ENCODE results near the gene PPM1D.
"Not testable (repeated sequence)": the region's sequence is repeated elsewhere in the genome, so short reads cannot be mapped to it uniquely, and the experiment has no call there.

PPM1D gene

GRCh38 chr17:60599620-60600489 is at the start of gene PPM1D:
PPM1D (plus strand) TSS chr17:60600193; CDS start chr17:60600415, 222 bp downstream.
- peak within 1 kb of the TSS; percentile 93 for H3K9ac ChIP-seq (ENCODE audit: low read length)
- no peaks in the 10 kb centered on the region for H3K9me2 ChIP-seq (replicated peaks; ENCODE audit: insufficient read depth, low read length)
- H3K9me3 ChIP-seq (ENCODE audit: insufficient read depth, low read length): no peaks in the 10 kb centered on the region
- H3K4me3 ChIP-seq (ENCODE audit: insufficient read depth, low read length, poor library complexity, severe bottlenecking): peak within 1 kb of the TSS; percentile 99
- H3F3A ChIP-seq (ENCODE audit: insufficient read depth): 0 out of 2 replicates have a peak, but pooled peaks cover 6% of the 10 kb centered on the region
- H4K20me1 ChIP-seq (ENCODE audit: low read depth, low read length): peaks cover 3% of the 10 kb centered on the region; the same call in 1 of the 2 replicates
- H3K36me3 ChIP-seq (ENCODE audit: low read length): no peaks in the 10 kb centered on the region
- H2AFZ ChIP-seq (ENCODE audit: low read depth, low read length, severe bottlenecking): peak within 1 kb of the TSS; percentile 94
- H3K27me3 ChIP-seq (ENCODE audit: low read length): no peaks in the 10 kb centered on the region
- H3K79me2 ChIP-seq (ENCODE audit: insufficient read depth, low read length): peaks cover 48% of the 10 kb centered on the region
- TF ChIP-seq EZH2phosphoT487 (conservative IDR thresholded peaks at IDR 0.05; ENCODE audit: low read length) (no peak), CTCF (IDR thresholded peaks at IDR 0.05; ENCODE audit: insufficient read depth, low read length, poor library complexity, severe bottlenecking) (no peak)
- peak within 1 kb of the TSS; percentile 80 for H3K27ac ChIP-seq (ENCODE audit: low read depth, low read length)
- H3K4me2 ChIP-seq (ENCODE audit: low read depth, low read length, poor library complexity, severe bottlenecking): peak within 1 kb of the TSS; percentile 75

- H3K79me2 ChIP-seq (ENCODE audit: insufficient read depth, low read length); H2AFZ ChIP-seq (ENCODE audit: low read depth, low read length, severe bottlenecking); H3K4me2 ChIP-seq (ENCODE audit: low read depth, low read length, poor library complexity, severe bottlenecking); H3K9me3 ChIP-seq (ENCODE audit: insufficient read depth, low read length); H4K20me1 ChIP-seq (ENCODE audit: low read depth, low read length); H3K4me3 ChIP-seq (ENCODE audit: insufficient read depth, low read length, poor library complexity, severe bottlenecking); H3K27me3 ChIP-seq (ENCODE audit: low read length); H3K9me2 ChIP-seq (replicated peaks; ENCODE audit: insufficient read depth, low read length); H3K9ac ChIP-seq (ENCODE audit: low read length); H3K27ac ChIP-seq (ENCODE audit: low read depth, low read length); H3F3A ChIP-seq (ENCODE audit: insufficient read depth); H3K36me3 ChIP-seq (ENCODE audit: low read length): not testable (repeated sequence)
Observed at GRCh38 chr17:60552255-60552654, 47.7 kb upstream of the PPM1D start.

- TF ChIP-seq CTCF (IDR thresholded peaks at IDR 0.05; ENCODE audit: insufficient read depth, low read length, poor library complexity, severe bottlenecking) (no peak), EZH2phosphoT487 (conservative IDR thresholded peaks at IDR 0.05; ENCODE audit: low read length) (no peak)
- H3K79me2 ChIP-seq (ENCODE audit: insufficient read depth, low read length): no peaks in the 10 kb centered on the region
- no peaks in the 10 kb centered on the region for H3F3A ChIP-seq (ENCODE audit: insufficient read depth)
- H3K4me3 ChIP-seq (ENCODE audit: insufficient read depth, low read length, poor library complexity, severe bottlenecking): no peak overlapping the region
- H3K9me2 ChIP-seq (replicated peaks; ENCODE audit: insufficient read depth, low read length): no peaks in the 10 kb centered on the region
- H4K20me1 ChIP-seq (ENCODE audit: low read depth, low read length): no peaks in the 10 kb centered on the region
- H3K9me3 ChIP-seq (ENCODE audit: insufficient read depth, low read length): peaks cover 22% of the 10 kb centered on the region; the same call in 1 of the 2 replicates
- peaks cover 6% of the 10 kb centered on the region; the same call in 1 of the 2 replicates for H3K36me3 ChIP-seq (ENCODE audit: low read length)
- no peak overlapping the region for H2AFZ ChIP-seq (ENCODE audit: low read depth, low read length, severe bottlenecking)
- H3K27ac ChIP-seq (ENCODE audit: low read depth, low read length): no peak overlapping the region
- no peak overlapping the region for H3K9ac ChIP-seq (ENCODE audit: low read length)
- H3K4me2 ChIP-seq (ENCODE audit: low read depth, low read length, poor library complexity, severe bottlenecking): no peak overlapping the region
- H3K27me3 ChIP-seq (ENCODE audit: low read length): no peaks in the 10 kb centered on the region
Observed at GRCh38 chr17:60554377-60554788, 45.6 kb upstream of the PPM1D start.

GRCh38 chr17:60555786-60556185 is 44.2 kb upstream of the PPM1D start:
- H2AFZ ChIP-seq (ENCODE audit: low read depth, low read length, severe bottlenecking): no peak overlapping the region
- no peak overlapping the region for H3K4me3 ChIP-seq (ENCODE audit: insufficient read depth, low read length, poor library complexity, severe bottlenecking)
- TF ChIP-seq CTCF (IDR thresholded peaks at IDR 0.05; ENCODE audit: insufficient read depth, low read length, poor library complexity, severe bottlenecking): no peak
- TF ChIP-seq EZH2phosphoT487 (conservative IDR thresholded peaks at IDR 0.05; ENCODE audit: low read length): no peak
- no peaks in the 10 kb centered on the region for H3K9me2 ChIP-seq (replicated peaks; ENCODE audit: insufficient read depth, low read length)
- peaks cover 6% of the 10 kb centered on the region; the same call in 1 of the 2 replicates for H3K36me3 ChIP-seq (ENCODE audit: low read length)
- no peak overlapping the region for H3K4me2 ChIP-seq (ENCODE audit: low read depth, low read length, poor library complexity, severe bottlenecking)
- H3K27ac ChIP-seq (ENCODE audit: low read depth, low read length): no peak overlapping the region
- no peaks in the 10 kb centered on the region for H4K20me1 ChIP-seq (ENCODE audit: low read depth, low read length)
- peaks cover 22% of the 10 kb centered on the region; the same call in 1 of the 2 replicates for H3K9me3 ChIP-seq (ENCODE audit: insufficient read depth, low read length)
- no peak overlapping the region for H3K9ac ChIP-seq (ENCODE audit: low read length)
- no peaks in the 10 kb centered on the region for H3K79me2 ChIP-seq (ENCODE audit: insufficient read depth, low read length)
- H3K27me3 ChIP-seq (ENCODE audit: low read length): no peaks in the 10 kb centered on the region
- no peaks in the 10 kb centered on the region for H3F3A ChIP-seq (ENCODE audit: insufficient read depth)
